WTC11 (cell line): Measurements from ENCODE around the gene ATXN7L2.

Experiments
- ATF1 ChIP-seq: sonication (generic); formaldehyde crosslinking; IDR thresholded peaks from 2 replicates; pipeline ENCODE4 v1.8.1; 2023; ENCODE audit warnings: mild to moderate bottlenecking, moderate library complexity, missing genetic modification reagents
- NR1H2 ChIP-seq: sonication (generic); formaldehyde crosslinking; IDR thresholded peaks from 2 replicates; pipeline ENCODE4 v1.9.0; 2021; ENCODE audit warnings: mild to moderate bottlenecking, moderate library complexity, missing genetic modification reagents
- TF ChIP-seq, protein P1 (sequence below): sonication (generic); formaldehyde crosslinking; conservative IDR thresholded peaks from 2 replicates; pipeline ENCODE4 v1.8.1; 2022; ENCODE audit warnings: mild to moderate bottlenecking, missing genetic modification reagents
- TF ChIP-seq, protein P2 (sequence below): fragments of 200-600 bp; IDR thresholded peaks from 2 replicates; pipeline ENCODE4 v1.8.0; 2022; ENCODE audit warnings: antibody characterized with exemption
- TF ChIP-seq, protein P3 (sequence below): sonication (generic); formaldehyde crosslinking; IDR thresholded peaks from 2 replicates; pipeline ENCODE4 v1.8.1; 2023; ENCODE audit warnings: mild to moderate bottlenecking, missing genetic modification reagents, moderate library complexity

DNA sequence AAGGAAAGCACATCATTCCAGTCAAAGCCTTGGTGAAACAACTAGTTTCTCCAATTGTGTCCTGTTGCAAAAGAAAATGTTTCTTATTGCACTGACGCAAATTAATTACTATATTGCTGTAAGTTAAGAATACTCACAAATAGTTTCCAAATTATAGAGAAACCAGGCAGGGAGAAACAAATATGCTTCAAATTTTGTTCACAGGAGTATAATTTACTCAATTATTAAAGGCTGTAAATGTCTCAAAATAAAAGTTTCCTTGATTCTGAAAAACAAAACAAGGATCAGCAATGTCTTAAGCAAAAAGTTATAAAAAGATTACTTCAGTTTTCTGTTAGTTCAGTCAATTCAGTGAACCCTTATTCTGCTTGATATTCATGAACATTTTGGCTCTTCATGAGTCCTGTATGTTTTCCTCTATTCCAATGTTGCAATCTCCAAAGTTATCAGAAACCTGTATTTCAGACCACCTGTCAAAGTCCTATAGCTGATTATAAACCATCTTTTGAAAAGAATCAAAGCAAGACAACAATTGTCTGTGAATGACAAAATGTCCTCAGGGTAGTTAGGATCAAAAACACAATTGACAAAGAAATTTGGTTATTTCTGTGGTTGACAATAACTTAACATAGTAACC lies 29.1 kb upstream of the ATXN7L2 start:
- no peak for TF ChIP-seq ATF1 (CRISPR knock-in tag)
- TF ChIP-seq, protein P1, sequence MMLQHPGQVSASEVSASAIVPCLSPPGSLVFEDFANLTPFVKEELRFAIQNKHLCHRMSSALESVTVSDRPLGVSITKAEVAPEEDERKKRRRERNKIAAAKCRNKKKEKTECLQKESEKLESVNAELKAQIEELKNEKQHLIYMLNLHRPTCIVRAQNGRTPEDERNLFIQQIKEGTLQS: no peak
- TF ChIP-seq, protein P2, sequence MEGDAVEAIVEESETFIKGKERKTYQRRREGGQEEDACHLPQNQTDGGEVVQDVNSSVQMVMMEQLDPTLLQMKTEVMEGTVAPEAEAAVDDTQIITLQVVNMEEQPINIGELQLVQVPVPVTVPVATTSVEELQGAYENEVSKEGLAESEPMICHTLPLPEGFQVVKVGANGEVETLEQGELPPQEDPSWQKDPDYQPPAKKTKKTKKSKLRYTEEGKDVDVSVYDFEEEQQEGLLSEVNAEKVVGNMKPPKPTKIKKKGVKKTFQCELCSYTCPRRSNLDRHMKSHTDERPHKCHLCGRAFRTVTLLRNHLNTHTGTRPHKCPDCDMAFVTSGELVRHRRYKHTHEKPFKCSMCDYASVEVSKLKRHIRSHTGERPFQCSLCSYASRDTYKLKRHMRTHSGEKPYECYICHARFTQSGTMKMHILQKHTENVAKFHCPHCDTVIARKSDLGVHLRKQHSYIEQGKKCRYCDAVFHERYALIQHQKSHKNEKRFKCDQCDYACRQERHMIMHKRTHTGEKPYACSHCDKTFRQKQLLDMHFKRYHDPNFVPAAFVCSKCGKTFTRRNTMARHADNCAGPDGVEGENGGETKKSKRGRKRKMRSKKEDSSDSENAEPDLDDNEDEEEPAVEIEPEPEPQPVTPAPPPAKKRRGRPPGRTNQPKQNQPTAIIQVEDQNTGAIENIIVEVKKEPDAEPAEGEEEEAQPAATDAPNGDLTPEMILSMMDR: no peak
- no peak for TF ChIP-seq NR1H2 (CRISPR knock-in tag)
- TF ChIP-seq, protein P3, sequence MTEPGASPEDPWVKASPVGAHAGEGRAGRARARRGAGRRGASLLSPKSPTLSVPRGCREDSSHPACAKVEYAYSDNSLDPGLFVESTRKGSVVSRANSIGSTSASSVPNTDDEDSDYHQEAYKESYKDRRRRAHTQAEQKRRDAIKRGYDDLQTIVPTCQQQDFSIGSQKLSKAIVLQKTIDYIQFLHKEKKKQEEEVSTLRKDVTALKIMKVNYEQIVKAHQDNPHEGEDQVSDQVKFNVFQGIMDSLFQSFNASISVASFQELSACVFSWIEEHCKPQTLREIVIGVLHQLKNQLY: no peak
